Measurements from ENCODE around the gene KCNMA1. TPM values are rescaled to one million over a fixed set of nuclear protein-coding genes. Genes with fewer than 3 reads are reported as not detected.
A peak's percentile ranks its signal among the peaks of the same experiment; 100 is the strongest.
"Not testable (repeated sequence)": the region's sequence is repeated elsewhere in the genome, so short reads cannot be mapped to it uniquely, and the experiment has no call there.

KCNMA1 gene
- total RNA-seq, 1 experiment from 2014 or later = 139 TPM

DNA sequence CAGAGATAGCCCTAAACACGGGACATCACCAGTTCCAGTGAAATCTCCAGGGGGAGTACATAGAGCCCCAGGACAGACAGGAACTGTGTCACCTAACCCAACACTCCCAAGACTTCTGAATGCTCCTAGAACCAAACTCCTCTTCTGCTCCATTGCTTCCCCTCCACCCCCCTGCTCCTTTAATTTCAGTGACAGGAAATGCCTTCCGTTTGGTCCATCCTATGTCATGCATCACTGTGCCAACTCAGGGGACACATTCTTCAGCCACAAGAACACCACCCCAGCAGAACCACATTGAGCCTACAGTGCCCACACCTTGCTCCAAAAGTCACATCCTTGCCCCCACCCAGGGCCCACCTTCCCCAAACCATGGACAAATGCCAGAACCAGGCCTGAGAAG, 100.5 kb downstream of the KCNMA1 start:
- no peak for DNase-seq (ENCODE audit: low read depth)

DNA sequence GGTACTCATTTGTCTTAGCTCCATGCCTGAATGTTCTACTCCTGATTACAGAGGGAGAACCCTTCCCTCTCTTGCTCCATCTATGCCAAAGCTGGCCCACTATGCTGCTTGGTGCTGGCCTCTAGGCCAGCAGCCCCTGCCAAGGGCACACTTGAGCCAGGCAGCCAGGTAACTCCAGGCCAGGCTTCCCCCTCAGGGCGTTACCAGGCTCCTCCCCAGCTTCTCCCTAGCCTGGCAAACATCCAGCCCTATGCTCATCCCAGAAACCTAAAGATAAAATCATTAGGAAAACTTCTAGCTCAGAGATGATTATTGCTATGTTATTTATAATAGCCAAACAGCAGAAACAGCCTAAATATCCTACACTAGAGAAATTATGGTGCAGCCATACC, 103.7 kb downstream of the KCNMA1 start:
- DNase-seq (ENCODE audit: low read depth) = no peak

DNA sequence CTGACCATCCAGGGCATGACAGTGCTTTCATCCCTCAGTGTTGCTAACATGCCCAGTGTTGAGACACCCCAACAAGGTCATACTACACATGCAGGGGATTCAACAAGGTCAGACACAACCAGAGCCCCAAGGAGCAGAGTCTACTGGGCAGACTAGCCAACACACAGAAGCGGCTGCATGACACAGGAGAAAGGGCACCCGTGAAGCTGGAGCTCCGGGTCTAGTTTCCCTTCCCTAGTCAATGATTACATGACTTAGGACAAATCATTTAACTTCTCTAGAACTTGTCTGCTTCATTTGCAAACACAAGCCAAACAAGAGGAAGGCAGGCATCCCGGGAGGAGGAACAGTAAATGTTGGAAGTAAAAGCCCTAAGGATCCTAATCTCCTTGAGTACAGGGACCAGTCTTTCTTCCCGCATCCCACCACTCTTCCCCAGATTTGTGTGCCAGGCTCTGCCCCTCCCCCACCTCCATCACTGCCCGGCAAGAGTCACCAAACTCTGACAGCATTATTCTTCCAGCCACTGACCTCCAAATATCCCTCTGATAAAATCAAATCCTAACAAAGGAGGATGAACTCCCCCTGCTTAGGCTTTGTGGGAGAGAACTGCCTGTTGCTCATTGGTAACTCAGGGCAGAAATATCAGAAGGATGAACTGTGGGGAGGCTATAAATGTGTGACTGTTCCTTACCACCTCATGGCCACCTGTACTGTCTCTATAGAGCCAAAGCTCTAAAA, 104.3 kb downstream of the KCNMA1 start:
- no peak for DNase-seq (ENCODE audit: low read depth)

DNA sequence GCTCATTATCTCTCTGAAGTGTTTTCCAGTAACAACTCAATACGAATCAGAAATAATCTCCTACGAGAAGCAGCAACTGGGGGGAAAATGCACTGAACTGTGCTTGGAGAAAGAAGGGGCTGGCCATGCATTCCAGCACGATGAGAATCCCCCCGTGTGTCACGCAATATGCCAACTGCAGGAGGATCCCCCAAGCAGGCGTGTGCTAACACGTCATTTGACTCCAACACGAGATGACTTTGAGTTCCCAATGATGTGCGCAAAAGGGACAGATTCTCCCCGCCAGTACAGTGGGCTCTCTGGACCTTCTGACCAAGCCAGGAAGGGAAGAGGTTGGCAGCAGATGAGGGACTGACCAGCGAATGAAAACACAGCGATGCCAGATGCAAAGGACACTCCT, 105.5 kb downstream of the KCNMA1 start:
- DNase-seq (ENCODE audit: low read depth) = peak; percentile 89

DNA sequence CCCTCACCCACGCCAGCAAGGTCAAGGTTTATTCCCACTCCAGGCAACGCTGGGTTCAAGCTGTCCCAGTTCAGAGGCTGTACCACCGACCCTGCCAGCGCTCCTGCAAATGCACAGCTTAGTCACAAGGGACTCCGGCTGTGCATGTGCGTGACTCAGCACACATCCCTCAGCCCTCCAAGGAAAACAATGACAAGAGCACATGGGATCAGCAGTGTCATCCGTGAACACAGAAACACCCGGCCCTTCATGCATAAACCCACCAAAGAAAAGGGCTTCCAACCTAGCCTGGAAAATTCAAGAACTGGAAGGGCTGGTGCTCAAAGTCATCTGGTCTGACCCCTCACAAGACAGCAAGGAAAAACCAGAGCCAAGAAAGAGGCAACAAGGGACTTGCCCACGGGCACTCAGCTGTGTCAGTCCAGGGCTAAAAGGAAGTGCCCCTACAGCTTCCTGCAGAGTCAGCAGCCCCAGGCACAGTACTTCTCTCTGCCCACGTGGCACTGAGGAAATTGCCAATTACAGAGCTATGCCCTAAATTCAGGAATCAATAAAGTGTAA, 106.1 kb downstream of the KCNMA1 start:
- peak; percentile 93 for DNase-seq (ENCODE audit: low read depth)

DNA sequence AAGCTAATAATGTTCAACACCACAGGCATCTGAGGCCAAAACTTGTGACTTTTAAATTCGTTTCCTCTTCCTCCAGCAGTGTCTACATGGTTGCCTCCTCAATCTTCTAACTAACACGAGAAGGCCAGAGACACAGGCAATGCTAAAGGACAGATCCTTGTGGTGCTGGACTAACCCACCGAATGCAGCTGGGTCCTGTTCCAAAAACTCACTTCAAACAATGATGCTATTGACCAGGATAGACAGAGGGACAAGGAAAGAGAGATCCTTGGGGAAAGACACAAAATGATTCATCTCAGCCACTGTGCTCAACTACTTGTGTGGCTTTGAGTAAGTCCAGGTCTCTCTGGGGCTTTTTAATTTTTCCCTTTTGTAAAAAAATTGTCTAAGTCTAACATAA, 107.6 kb downstream of the KCNMA1 start:
- peak; percentile 63 for DNase-seq (ENCODE audit: low read depth)

DNA sequence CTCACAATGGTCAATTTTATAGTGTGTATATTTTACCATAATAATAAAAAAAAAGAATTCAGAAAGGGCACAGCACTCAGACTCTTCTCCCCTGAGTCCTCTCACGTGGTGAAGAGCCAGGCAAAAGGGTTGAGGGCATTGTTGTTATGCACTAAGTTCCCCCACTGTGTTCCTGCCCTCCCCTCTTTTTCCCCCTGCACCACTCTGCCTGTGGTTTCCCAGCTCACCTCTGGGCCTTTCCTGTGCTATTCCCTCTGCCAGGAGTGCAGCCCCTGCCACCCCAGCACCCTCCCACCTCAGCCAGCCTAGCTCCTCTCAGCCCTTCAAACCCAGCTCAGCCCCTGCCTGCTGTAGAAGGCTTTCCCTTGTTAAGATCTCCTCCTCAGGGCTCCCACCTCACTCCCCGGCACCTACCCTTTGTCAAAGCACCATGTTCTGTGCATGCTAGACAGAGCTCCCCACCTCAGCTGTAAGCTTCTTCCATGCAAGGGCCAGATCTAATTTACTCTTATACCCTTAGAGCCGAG, 108.5 kb downstream of the KCNMA1 start:
- DNase-seq (ENCODE audit: low read depth) = no peak

DNA sequence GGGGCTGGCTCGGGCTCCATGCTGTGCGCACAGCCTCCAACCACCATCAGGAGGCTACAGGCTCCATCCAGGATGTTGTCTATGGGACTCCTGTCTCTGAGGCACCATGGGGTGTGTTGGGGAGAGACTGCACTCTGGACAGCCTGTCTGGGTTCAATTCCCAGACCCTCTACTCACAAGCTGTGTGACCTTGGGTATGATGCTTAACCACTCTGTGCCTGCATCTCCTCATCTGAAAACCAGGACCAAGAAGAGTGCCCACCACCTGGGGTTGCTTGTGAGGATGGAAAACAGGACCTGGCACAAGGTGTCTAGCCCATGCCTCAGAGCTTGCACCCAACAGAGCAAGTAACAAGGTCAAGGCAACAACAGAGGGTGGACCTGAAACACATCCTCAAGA, 109.8 kb downstream of the KCNMA1 start:
- no peak for DNase-seq (ENCODE audit: low read depth)

DNA sequence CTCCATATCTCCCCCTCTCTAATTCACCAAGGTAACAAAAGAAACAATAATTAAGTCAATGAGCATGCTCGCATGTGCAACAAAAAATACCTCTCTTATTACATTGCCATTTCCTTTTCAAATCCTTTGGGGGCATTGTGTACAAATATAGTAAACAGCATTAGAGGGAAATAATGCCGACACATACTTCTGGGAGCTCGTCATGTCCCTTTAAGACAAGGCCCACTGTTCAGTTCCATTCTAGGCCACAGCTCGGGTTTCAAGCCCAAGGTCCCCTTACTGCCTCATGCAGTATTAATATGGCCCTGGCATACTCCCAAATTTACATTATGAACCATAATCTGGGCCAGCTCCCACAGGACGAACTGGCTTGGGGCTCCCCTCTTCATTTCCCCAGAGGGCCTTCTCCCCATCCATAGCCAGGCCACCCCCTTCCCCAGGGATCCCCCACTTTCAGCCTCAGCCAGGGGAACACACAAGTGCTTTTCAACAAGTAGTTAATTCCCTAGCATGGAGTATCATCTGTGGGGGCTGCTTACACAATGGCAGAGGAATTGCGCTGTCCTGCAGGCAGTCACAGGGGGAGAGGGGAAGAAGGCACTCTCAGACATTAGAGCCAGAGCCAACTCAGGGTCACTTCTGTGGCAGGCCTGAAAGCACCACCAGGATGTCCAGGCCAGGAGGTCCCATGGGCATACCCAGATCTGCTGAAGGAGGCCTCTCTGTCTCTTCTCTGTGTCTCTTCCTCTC, 110.6 kb downstream of the KCNMA1 start:
- DNase-seq (ENCODE audit: low read depth) = no peak

DNA sequence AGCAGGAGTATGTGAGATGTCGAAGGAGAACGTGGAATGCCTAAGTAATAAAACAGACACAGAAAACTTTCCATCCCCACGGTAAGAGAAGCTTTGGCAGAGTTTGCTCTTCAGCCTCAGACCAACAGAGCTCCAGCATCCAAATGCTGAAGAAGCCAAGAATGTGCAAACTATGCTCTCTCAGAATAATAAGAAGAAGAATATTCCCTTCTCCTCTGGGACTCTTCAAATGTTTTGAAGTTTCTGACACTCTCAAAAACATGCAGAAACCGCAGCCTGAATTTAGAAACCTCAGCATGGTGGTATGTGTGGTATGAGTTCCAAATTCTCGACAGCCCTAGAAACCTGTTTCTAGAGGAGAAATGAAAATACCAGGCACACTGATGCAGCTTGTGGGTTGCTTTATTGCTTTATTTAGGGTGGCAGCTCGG, 113.3 kb downstream of the KCNMA1 start:
- peak; percentile 64 for DNase-seq (ENCODE audit: low read depth)

DNA sequence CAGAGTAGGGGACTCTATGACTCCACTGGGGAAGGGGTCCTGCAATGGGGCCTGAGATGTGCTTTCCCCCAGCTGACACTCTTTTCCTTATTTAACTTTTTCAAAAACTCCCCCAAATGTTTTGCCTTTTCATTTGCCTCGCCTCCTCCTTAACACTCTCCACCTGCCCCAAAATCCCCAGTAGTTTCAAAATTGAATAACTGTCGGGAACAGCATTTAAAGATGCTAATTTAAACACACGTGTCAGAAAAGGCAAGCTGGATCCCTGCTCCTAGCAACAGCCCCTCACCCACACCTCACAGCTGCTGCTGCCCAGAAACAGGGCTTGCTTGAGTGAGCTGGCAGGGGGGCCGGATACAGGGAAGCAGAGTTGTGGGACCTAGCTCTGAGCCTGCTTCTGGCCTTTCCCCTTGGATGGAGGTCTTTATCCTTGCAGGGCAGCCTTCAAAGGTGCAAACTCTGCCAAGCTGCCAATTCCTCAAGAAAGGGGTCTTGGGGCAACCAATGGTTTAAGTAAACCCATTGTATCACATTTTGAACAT, 115.3 kb downstream of the KCNMA1 start:
- DNase-seq (ENCODE audit: low read depth) = no peak

DNA sequence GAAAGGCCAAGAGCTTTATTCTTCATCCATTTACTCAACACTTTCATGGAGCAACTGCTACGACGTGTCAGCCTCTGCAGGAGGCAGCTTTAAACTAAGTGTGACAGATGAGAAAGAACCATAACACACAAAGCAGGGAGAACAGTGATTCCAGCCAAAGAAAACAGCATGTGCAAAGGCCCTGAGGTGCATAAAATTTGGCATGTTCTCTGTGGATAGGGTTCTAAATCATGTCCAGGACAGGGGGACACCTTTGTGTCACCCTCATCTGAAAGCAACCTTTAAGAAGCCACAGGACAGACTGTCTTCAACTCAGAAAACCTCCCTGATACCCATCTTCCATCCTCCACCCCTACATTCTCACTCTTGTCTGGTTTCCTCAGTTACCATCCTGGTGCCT, 116.6 kb downstream of the KCNMA1 start:
- DNase-seq (ENCODE audit: low read depth) = no peak

DNA sequence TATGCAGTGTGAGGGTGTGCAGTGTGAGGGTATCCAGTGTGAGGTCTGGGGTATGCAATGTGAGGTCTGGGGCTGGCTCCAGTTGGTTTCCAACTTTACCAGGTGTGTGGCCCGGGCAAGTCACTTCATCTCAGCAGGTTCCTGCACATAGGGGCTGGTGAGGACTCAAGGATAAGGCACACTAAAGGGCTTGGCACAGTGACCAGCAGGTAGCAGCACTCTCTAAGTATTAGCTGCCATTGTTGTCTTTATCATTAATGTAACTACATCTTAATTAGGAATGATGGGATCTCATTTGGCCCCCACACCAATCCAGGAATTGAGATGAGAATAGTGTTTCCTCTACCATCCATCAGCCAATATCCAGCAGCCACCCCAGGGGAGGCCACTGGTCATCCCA, 117.3 kb downstream of the KCNMA1 start:
- DNase-seq (ENCODE audit: low read depth) = no peak

DNA sequence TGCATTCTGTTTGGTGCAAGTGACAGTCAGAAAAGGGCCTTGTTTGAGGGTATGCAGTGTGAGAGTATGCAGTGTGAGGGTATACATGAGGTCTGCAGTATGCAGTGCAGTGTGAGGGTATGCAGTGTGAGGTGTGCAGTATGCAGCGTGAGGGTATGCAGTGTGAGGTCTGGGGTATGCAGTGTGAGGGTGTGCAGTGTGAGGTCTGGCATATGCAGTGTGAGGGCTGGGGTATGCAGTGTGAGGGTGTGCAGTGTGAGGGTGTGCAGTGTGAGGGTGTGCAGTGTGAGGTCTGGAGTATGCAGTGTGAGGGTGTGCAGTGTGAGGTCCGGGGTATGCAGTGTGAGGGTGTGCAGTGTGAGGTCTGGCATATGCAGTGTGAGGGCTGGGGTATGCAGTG, 117.8 kb downstream of the KCNMA1 start:
- not testable (repeated sequence) for DNase-seq (ENCODE audit: low read depth)

DNA sequence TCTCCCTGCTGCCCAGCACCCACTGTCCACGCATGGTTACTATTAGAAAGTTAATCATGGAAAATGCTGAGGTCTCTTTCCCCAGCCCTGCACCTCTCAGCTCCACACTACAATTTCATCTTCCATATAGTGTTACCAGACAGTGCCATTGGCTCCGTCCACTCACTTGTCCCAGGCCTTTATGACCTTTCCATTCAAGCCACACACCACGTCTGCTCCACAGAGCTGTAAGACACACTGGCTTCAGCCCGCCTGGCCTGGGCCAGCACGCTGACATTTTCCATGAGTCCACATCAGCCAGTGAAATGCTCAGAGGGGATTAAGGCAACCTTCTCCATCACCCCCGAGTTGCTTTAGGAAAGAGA, 118.7 kb downstream of the KCNMA1 start:
- no peak for DNase-seq (ENCODE audit: low read depth)

DNA sequence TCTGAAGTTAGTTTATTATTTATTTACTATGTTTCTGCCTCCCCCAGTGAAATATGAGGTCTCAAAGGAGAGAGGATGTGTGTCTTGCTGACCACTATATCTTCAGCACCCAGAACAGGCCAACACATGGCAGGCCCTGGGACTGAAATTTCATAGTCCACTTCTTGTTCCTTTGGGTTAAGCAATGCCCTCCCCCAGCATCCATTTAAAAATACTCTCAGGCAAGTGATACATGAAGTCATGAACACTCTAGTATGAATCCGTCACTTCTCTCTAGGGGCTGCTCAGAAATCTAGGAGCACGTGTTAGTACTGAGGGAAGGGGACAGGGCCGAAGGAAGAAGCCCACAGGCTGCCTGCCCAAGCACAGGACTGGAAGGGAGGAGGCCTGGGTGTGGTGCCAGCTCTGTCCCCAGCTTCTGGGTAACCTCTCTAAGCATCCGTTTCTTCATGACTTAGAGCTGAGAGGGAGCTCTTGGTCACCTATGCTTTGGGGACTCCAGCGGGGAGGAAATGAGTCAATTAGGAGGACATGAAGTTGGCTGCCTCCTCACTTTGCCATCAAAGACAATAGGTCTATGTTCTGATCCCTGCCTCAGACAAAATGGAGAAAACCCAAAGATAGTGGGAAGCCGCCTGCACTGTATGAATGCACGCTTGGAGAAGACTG, 119.2 kb downstream of the KCNMA1 start:
- DNase-seq (ENCODE audit: low read depth) = peak; percentile 67

DNA sequence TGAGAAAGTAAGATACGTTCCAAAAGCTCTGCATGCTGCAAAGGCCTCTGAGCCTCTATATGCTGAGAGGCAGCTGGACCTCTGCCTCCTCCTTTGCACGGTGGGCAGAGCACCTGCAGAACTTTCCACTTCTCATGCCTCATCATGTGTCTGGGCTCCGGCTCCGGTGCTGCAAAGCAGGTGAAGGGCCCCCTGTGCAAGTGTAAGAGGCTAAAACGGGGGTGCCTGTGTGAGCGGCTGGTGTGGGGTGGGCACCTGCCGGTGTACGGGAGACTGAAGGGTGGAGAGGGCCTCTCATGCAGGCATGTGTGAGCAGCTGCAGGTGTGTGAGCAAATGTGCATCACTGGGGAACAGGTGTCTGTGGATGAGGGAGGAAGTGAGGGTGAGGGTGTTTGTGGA, 121.0 kb downstream of the KCNMA1 start:
- DNase-seq (ENCODE audit: low read depth) = no peak

DNA sequence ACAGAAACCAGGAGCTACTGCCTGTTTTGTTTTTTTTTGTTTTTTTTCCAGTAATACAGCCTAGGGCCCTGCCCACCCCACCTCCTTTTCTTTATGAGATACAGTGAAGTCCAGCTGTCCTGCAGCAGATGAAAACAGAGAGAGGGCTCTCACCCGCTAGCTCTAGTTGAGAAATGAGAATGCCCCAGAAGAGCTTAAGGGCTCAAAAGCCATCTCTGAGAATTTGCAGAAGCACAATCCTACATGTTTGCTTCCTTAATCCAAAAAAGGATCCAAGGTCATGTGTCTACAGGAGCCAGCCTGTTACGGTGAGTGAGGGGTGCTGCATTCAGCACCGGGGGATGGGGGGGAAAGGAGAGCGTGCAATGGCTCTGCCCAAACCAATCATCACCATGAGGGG, 122.7 kb downstream of the KCNMA1 start:
- no peak for DNase-seq (ENCODE audit: low read depth)

DNA sequence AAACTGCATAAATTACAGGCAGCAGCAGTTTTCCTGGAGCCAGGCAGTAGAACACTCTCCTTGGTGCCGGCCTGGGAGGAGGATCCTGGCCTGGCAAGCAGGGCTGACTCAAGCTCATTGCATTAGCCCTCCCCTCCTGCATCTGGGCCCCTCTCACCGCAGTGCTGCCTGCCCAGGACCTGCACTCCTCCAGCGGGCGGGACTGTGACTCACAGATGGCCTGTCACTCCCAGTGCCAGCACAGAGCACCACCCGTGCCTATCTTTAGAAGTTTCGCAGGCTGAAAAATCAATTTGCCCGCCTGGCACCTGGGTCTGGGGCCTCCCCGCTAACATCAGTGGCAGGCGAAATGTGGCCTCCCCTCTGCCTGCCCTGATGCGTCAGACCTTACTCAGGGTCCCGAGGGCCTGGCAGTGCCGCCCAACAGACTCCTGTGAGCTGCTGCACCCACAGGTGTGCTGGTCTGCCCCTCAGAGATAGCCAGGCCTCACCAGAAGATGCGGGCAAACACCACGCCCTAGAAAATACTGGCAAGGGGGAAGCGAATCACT, 123.8 kb downstream of the KCNMA1 start:
- peak; percentile 98 for DNase-seq (ENCODE audit: low read depth)

DNA sequence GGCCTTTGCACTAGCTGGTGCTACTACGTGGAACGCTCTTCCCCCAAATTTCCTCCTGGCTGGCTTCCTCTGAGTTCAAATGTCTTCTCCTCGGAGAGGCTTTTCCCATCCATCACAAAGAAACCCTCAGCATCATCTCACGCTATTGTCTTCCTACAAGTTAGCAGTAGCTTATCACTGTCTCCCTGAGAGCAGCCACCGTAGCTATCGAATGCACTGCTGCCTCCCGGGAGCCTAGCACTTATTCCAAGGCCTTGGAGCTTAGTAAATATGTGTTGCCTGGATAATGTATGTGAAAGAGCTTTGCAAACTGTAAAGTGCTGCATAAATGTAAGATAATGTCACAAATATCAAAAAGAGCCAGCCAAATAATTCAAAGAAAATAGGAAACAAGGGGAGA, 124.4 kb downstream of the KCNMA1 start:
- DNase-seq (ENCODE audit: low read depth) = no peak

DNA sequence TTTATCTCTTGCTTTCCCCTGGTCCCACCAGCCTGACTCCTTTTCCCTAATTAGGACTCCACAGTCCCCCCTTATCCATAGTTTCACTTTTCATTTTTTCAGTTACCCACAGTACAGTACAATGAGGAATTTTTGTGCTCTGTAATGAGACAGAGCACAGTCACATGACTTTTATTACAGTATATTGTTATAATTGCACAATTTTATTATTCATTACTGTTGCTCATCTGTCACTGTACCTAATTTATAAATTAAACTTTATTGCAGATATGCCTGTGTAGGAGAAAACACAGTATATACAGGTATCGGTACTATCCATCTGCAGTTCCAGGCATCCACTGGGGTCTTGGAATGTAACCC, 125.4 kb downstream of the KCNMA1 start:
- DNase-seq (ENCODE audit: low read depth) = no peak

All from HT1080 (cell line).